ENCODE measurements around the gene TPST1. TPM values are rescaled to one million over a fixed set of nuclear protein-coding genes. Genes with fewer than 3 reads are reported as not detected.

Gene TPST1
- total RNA-seq, 1 donor from 2014 or later = 21.9 TPM

DNA sequence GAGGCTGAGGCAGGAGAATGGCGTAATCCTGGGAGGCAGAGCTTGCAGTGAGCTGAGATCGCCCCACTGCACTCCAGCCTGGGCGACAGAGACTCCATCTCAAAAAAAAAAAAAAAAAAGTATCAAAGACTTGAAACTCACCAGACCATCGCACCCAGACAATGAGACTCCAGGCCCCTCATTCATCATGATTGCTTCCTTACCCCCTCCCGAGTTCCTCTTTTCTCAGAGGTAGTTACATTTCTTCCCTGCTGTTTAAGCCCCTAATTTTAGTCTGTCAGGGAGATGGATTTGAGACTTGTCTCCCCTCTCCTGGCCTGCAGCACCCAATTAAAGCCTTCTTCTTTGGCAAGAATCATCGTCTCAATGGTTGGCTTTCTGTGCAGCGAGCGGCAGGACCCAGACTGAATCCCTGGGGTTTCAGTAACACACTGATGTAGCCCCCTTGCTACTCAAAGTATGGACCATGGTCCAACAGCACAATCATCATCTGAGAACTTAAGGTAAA, 19.4 kb upstream of the TPST1 start:
- no peaks in the 10 kb centered on the region for H3K27me3 Mint-ChIP-seq (ENCODE audit: low read depth)
- no peak overlapping the region for H3K27ac Mint-ChIP-seq (ENCODE audit: unreplicated experiment)
- no peak overlapping the region for H3K4me3 Mint-ChIP-seq
- H3K9me3 Mint-ChIP-seq = peaks cover 4% of the 10 kb centered on the region
- DNase-seq (ENCODE audit: low read depth, low spot score) = no peak
- peaks cover 4% of the 10 kb centered on the region for H3K4me1 Mint-ChIP-seq
- TF ChIP-seq, protein P1, sequence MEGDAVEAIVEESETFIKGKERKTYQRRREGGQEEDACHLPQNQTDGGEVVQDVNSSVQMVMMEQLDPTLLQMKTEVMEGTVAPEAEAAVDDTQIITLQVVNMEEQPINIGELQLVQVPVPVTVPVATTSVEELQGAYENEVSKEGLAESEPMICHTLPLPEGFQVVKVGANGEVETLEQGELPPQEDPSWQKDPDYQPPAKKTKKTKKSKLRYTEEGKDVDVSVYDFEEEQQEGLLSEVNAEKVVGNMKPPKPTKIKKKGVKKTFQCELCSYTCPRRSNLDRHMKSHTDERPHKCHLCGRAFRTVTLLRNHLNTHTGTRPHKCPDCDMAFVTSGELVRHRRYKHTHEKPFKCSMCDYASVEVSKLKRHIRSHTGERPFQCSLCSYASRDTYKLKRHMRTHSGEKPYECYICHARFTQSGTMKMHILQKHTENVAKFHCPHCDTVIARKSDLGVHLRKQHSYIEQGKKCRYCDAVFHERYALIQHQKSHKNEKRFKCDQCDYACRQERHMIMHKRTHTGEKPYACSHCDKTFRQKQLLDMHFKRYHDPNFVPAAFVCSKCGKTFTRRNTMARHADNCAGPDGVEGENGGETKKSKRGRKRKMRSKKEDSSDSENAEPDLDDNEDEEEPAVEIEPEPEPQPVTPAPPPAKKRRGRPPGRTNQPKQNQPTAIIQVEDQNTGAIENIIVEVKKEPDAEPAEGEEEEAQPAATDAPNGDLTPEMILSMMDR (conservative IDR thresholded peaks at IDR 0.05) = no peak
- H3K36me3 Mint-ChIP-seq (ENCODE audit: low read depth) = no peaks in the 10 kb centered on the region

DNA sequence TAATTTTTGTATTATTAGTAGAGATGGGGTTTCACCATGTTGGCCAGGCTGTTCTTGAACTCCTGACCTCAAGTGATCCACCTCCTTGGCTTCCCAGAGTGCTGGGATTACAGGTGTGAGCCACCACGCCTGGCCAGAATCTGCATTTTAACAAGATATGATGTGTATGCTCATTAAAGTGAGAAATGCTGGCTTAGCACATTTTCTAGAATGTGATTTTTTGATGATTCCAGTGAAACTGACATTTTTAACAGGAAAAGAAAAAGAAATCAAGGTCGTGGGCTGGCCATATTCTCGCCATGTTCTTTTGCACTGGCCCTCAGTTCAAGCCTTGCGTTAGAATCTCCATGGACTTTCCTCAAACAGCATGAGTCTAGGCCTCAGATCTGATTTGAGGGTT, 18.1 kb upstream of the TPST1 start:
- H3K4me3 Mint-ChIP-seq = no peak overlapping the region
- H3K36me3 Mint-ChIP-seq (ENCODE audit: low read depth) = no peaks in the 10 kb centered on the region
- no peak overlapping the region for H3K27ac Mint-ChIP-seq (ENCODE audit: unreplicated experiment)
- H3K4me1 Mint-ChIP-seq = peaks cover 4% of the 10 kb centered on the region
- peaks cover 4% of the 10 kb centered on the region for H3K9me3 Mint-ChIP-seq
- TF ChIP-seq, protein P1 (conservative IDR thresholded peaks at IDR 0.05) = no peak
- no peaks in the 10 kb centered on the region for H3K27me3 Mint-ChIP-seq (ENCODE audit: low read depth)
- DNase-seq (ENCODE audit: low read depth, low spot score) = no peak

DNA sequence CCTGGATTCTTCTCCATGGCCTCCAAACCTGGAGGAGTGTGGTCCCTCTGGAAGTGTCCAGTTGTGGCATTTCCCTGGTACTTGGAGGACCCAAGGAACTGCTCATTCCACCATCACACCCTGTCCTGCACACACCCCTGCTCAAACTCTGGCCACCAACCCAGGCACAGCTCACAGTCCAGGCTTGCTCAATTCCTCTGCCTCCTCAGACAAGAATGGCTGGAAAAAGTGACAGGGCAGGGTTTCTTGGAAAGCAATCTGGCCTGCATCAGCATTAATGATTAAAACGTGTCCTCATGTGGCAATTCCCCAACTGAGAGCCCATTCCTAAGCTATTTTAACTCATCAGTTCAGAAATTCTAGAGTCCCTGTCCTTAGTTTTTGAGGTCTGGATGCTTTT, 17.2 kb upstream of the TPST1 start:
- Mint-ChIP-seq H3K27ac (ENCODE audit: unreplicated experiment) (no peak overlapping the region), H3K4me3 (no peak overlapping the region), H3K36me3 (ENCODE audit: low read depth) (no peaks in the 10 kb centered on the region), H3K27me3 (ENCODE audit: low read depth) (no peaks in the 10 kb centered on the region), H3K9me3 (peaks cover 4% of the 10 kb centered on the region), H3K4me1 (peaks cover 4% of the 10 kb centered on the region)
- no peak for DNase-seq (ENCODE audit: low read depth, low spot score)
- TF ChIP-seq, protein P1 (conservative IDR thresholded peaks at IDR 0.05) = no peak

DNA sequence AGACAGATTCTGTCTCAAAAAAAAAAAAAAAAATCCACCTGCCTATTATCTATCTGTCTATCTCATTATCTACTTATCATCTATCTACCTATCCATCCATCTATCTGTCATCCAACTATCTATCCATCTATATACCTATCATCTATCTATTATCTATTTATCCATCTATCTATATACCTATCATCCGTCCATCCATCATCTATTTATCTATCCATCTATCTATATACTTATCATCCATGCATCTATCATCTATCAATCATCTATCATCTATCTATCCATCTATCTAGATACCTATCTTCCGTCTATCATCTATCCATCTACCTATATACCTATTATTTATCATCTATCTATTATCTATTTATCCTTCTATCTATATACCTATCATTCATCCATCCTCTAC, 16.5 kb upstream of the TPST1 start:
- peaks cover 4% of the 10 kb centered on the region for H3K9me3 Mint-ChIP-seq
- TF ChIP-seq, protein P1 (conservative IDR thresholded peaks at IDR 0.05) = no peak
- peaks cover 4% of the 10 kb centered on the region for H3K4me1 Mint-ChIP-seq
- no peaks in the 10 kb centered on the region for H3K36me3 Mint-ChIP-seq (ENCODE audit: low read depth)
- H3K4me3 Mint-ChIP-seq = no peak overlapping the region
- no peak for DNase-seq (ENCODE audit: low read depth, low spot score)
- no peaks in the 10 kb centered on the region for H3K27me3 Mint-ChIP-seq (ENCODE audit: low read depth)
- no peak overlapping the region for H3K27ac Mint-ChIP-seq (ENCODE audit: unreplicated experiment)

DNA sequence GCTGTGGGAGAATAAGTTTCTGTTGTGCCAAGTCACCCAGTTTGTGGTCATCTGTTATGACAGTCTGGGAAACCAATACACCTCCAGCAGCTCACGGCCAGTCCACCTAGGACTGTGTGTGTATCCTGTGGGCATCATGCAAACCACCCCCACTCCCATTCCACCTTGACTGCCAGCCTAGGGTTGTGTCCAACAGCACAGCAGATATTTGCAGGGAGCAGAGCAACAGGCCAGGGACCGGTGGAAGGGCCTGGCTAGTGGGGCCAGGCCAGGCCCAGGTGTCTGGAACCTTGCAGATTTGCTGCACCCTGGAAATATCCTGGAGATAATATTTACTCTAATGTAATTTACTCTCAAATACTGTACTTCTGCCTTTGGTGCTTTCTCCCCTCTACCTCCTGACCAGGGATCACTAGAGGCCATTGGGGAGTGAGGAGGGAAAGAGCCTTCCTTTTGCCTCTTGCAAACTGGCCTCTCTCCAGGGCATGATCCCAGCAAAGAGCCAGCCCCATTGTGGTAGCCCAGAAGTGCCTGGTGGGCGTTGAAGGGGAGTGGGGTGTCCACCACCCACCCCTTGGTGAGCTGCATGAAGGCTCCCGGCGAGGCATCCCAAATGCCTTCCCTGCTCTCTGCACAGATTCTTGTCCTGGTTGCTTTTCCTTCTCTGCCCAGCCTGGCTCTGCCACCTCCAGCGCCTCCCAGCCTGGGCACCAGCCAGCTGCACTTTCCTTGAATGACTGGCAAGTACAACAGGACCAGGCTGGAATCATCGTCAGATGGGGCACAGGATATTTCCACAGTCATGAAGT, 15.2 kb upstream of the TPST1 start:
- H3K27me3 Mint-ChIP-seq (ENCODE audit: low read depth) = peaks cover 1% of the 10 kb centered on the region
- H3K4me1 Mint-ChIP-seq = no peaks in the 10 kb centered on the region
- H3K27ac Mint-ChIP-seq (ENCODE audit: unreplicated experiment) = no peak overlapping the region
- no peaks in the 10 kb centered on the region for H3K36me3 Mint-ChIP-seq (ENCODE audit: low read depth)
- peaks cover 4% of the 10 kb centered on the region for H3K9me3 Mint-ChIP-seq
- H3K4me3 Mint-ChIP-seq = no peak overlapping the region
- no peak for DNase-seq (ENCODE audit: low read depth, low spot score)
- TF ChIP-seq, protein P1 (conservative IDR thresholded peaks at IDR 0.05) = no peak

All from neural crest cell (in vitro differentiated cells).